Measurements from ENCODE around the gene YJEFN3. TPM values are rescaled to one million over a fixed set of nuclear protein-coding genes. Genes with fewer than 3 reads are reported as not detected.

YJEFN3 gene
- total and polyA plus RNA-seq, 2 donors from 2014 or later, result 3.1 to 3.7 TPM

DNA sequence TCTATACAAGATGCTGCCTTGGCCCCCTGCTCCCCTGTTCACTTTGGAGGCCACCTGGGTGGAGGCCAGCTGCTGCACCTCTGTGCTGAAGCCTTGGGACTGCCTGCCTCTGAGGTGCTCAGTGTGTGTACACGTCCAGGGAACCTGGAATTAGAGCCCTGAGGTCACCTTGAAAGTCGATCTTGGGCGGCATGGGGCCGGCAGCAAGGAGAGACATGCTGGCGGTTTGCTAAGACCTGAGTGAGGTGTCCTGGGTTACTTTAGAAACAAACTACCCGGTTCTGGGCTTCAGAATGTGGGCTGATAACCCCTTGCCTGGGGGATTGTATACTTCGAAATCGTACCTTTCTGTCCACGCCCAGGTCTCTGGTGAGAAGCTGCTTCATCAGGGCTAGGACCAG is 38.9 kb upstream of the YJEFN3 start:
- Histone ChIP-seq H3K36me3 (ENCODE audit: control insufficient read depth in 2 of 3, insufficient read depth in 3 of 3, low read length in 3 of 3) (peaks cover 0 to 13% (median 10%) of the 10 kb centered on the region in 3 donors), H3K27me3 (ENCODE audit: control insufficient read depth, insufficient read depth, low read length) (no peaks in the 10 kb centered on the region), H3K9ac (ENCODE audit: low read length in 3 of 3) (peak overlapping the region in 2 of 3 donors; percentile 1 to 60), H3K4me3 (ENCODE audit: low read length in 3 of 3) (peak overlapping the region in 2 of 3 donors; percentile 32 to 43), H3K9me3 (ENCODE audit: control insufficient read depth in 2 of 3, insufficient read depth in 1 of 3, low read length in 3 of 3) (no peaks in the 10 kb centered on the region), H3K27ac (ENCODE audit: low read depth in 2 of 2, low read length in 2 of 2) (peak overlapping the region; percentile 80 to 91), H3K4me1 (ENCODE audit: control insufficient read depth in 2 of 3, insufficient read depth in 2 of 3, low read depth in 1 of 3, low read length in 3 of 3) (peaks cover 10 to 53% (median 43%) of the 10 kb centered on the region in 3 donors)
- FAIRE-seq (no peak), DNase-seq (peak in 3 of 5 donors; percentile 30 to 81 (median 39))
- TF ChIP-seq, protein P1, sequence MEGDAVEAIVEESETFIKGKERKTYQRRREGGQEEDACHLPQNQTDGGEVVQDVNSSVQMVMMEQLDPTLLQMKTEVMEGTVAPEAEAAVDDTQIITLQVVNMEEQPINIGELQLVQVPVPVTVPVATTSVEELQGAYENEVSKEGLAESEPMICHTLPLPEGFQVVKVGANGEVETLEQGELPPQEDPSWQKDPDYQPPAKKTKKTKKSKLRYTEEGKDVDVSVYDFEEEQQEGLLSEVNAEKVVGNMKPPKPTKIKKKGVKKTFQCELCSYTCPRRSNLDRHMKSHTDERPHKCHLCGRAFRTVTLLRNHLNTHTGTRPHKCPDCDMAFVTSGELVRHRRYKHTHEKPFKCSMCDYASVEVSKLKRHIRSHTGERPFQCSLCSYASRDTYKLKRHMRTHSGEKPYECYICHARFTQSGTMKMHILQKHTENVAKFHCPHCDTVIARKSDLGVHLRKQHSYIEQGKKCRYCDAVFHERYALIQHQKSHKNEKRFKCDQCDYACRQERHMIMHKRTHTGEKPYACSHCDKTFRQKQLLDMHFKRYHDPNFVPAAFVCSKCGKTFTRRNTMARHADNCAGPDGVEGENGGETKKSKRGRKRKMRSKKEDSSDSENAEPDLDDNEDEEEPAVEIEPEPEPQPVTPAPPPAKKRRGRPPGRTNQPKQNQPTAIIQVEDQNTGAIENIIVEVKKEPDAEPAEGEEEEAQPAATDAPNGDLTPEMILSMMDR (IDR thresholded peaks at IDR 0.05; ENCODE audit: borderline replicate concordance, extremely low read depth, insufficient read depth), result no peak
- intact Hi-C loops (cut with DNase I), result loop anchor here (10.0 kb wide), 1 partner anchor 125 kb away; no protein-coding TSS in a partner anchor

DNA sequence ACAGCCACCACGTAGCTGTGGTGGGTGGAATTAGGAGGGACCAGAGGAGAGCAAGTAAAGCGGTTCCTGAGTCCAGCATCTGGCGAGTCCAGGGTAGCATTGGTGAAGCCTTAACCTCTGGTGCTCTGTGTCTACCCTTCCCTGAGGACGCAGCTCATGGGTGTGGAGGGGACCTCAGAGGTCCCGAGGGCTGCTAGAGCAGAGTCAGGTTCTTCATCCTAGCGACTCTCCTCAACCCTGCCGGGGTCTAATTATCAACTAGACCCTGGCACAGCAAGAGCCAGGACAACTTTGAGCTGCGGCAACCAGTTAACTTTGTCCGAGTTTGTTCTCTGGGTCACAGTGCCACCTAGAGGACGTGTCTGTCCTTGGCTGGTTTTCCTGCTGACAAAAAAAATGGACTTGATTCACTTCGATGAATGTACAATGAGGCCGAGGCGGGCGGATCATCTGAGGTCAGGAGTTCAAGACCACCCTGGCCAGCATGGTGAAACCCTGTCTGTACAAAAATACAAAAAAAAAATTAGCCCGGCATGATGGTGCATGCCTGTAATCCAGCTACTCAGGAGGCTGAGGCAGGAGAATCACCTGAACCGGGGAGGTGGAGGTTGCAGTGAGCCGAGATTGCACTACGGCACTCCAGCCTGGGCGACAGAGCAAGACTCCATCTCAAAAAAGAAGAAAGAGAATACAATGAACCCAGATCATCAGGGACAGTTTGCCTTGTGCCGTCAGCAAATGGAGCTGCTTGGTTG is 38.3 kb upstream of the YJEFN3 start:
- peak; percentile 83 to 96 (median 92) for DNase-seq
- no peaks in the 10 kb centered on the region for H3K27me3 ChIP-seq (ENCODE audit: control insufficient read depth, insufficient read depth, low read length)
- H3K27ac ChIP-seq (ENCODE audit: low read depth in 2 of 2, low read length in 2 of 2), result peak overlapping the region; percentile 80 to 91
- peak overlapping the region in 2 of 3 donors; percentile 16 to 43 for H3K4me3 ChIP-seq (ENCODE audit: low read length in 3 of 3)
- peak; percentile 25 for FAIRE-seq
- intact Hi-C loops (cut with DNase I), result loop anchor here (10.0 kb wide), 1 partner anchor 126 kb away; no protein-coding TSS in a partner anchor
- peaks cover 10 to 47% (median 37%) of the 10 kb centered on the region in 3 donors for H3K4me1 ChIP-seq (ENCODE audit: control insufficient read depth in 2 of 3, insufficient read depth in 2 of 3, low read depth in 1 of 3, low read length in 3 of 3)
- peaks cover 0 to 13% (median 12%) of the 10 kb centered on the region in 3 donors for H3K36me3 ChIP-seq (ENCODE audit: control insufficient read depth in 2 of 3, insufficient read depth in 3 of 3, low read length in 3 of 3)
- no peaks in the 10 kb centered on the region for H3K9me3 ChIP-seq (ENCODE audit: control insufficient read depth in 2 of 3, insufficient read depth in 1 of 3, low read length in 3 of 3)
- peak overlapping the region in 1 of 3 donors; percentile 60 for H3K9ac ChIP-seq (ENCODE audit: low read length in 3 of 3)
- TF ChIP-seq, protein P1 (IDR thresholded peaks at IDR 0.05; ENCODE audit: borderline replicate concordance, extremely low read depth, insufficient read depth), result peak; percentile 94

DNA sequence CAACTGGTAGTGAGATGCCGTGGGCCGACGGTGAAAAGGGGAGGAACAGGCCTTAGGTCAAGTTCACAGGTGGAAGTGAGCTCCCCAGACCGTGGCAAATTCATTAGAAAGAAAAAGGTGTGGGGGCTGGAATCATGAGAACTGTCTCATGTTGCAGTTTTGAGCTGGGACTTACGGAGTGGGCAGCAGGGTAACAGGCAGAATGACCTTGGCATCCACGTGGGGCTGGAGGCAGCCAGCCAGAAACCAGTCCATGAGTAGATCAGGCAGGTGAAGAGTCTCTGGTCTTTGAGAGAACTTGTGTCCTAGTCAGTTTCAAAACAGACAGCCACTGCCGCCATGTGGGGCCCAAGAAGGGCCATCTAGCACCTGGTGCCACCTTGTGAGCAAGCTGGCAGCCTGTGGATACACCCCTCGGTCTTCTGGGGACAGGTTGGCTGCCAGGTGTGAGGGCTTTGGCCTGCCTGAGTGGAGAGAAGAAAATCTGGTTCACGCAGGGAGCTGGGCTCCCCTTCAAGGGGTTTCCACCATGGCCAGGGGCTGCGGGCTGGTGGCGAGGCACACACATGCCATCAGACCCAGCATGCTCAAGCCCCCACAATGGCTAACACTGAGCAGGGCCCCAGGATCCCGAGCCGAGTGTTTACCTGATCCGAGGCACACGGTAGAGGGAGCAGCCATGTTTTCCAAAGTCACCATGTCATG is 37.2 kb upstream of the YJEFN3 start:
- Histone ChIP-seq H3K4me1 (ENCODE audit: control insufficient read depth in 2 of 3, insufficient read depth in 2 of 3, low read depth in 1 of 3, low read length in 3 of 3) (peaks cover 10 to 37% (median 35%) of the 10 kb centered on the region in 3 donors), H3K36me3 (ENCODE audit: control insufficient read depth in 2 of 3, insufficient read depth in 3 of 3, low read length in 3 of 3) (peaks cover 2 to 21% (median 21%) of the 10 kb centered on the region in 3 donors), H3K4me3 (ENCODE audit: low read length in 3 of 3) (no peak overlapping the region), H3K27me3 (ENCODE audit: control insufficient read depth, insufficient read depth, low read length) (no peaks in the 10 kb centered on the region), H3K9me3 (ENCODE audit: control insufficient read depth in 2 of 3, insufficient read depth in 1 of 3, low read length in 3 of 3) (no peaks in the 10 kb centered on the region), H3K27ac (ENCODE audit: low read depth in 2 of 2, low read length in 2 of 2) (peak overlapping the region in 1 of 2 donors; percentile 24), H3K9ac (ENCODE audit: low read length in 3 of 3) (no peak overlapping the region)
- TF ChIP-seq, protein P1 (IDR thresholded peaks at IDR 0.05; ENCODE audit: borderline replicate concordance, extremely low read depth, insufficient read depth), result no peak
- DNase-seq (peak in 2 of 5 donors; percentile 34 to 75), FAIRE-seq (no peak)
- intact Hi-C loops (cut with DNase I), result loop anchor here (10.0 kb wide), 1 partner anchor 127 kb away; no protein-coding TSS in a partner anchor
